Progenitor cell of endocrine pancreas (in vitro differentiated cells): ENCODE data around the gene NTRK2. TPM values are rescaled to one million over a fixed set of nuclear protein-coding genes. Genes with fewer than 3 reads are reported as not detected.

ENCODE experiments used
- DNase-seq: peaks from one replicate; pipeline ENCODE4 v3.0.0; 2021; ENCODE audit warnings: low spot score; ENCODE audit not compliant: unreplicated experiment
- H3K27ac Mint-ChIP-seq: 2 replicates; pipeline ENCODE4 v1.8.0; 2021; ENCODE audit warnings: mild to moderate bottlenecking, moderate library complexity, mixed read lengths
- H3K27me3 Mint-ChIP-seq: 2 replicates; pipeline ENCODE4 v1.8.0; 2021; ENCODE audit warnings: mixed read lengths
- H3K36me3 Mint-ChIP-seq: 2 replicates; pipeline ENCODE4 v1.8.0; 2022; ENCODE audit warnings: mixed read lengths; ENCODE audit not compliant: insufficient read depth
- H3K4me1 Mint-ChIP-seq: 2 replicates; pipeline ENCODE4 v1.8.0; 2021; ENCODE audit warnings: low read depth, mixed read lengths
- H3K4me3 Mint-ChIP-seq: 2 replicates; pipeline ENCODE4 v1.8.0; 2021; ENCODE audit warnings: low read depth, mild to moderate bottlenecking, moderate library complexity, mixed read lengths
- H3K9me3 Mint-ChIP-seq: 2 replicates; pipeline ENCODE4 v1.8.0; 2021; ENCODE audit warnings: low read depth, mixed read lengths
- total RNA-seq: library from RNA; stranded (reverse); gene quantifications from 2 replicates; pipeline ENCODE4 v1.2.1, GENCODE V29; 2021
- TF ChIP-seq, protein P1 (sequence below): fragments of 200-600 bp; sonication (generic); IDR thresholded peaks from one replicate; pipeline ENCODE4 v1.5.0; 2021; ENCODE audit warnings: antibody characterized with exemption, mild to moderate bottlenecking; ENCODE audit not compliant: unreplicated experiment

Gene NTRK2
- total RNA-seq, 1 donor from 2014 or later, result 4.7 TPM

DNA sequence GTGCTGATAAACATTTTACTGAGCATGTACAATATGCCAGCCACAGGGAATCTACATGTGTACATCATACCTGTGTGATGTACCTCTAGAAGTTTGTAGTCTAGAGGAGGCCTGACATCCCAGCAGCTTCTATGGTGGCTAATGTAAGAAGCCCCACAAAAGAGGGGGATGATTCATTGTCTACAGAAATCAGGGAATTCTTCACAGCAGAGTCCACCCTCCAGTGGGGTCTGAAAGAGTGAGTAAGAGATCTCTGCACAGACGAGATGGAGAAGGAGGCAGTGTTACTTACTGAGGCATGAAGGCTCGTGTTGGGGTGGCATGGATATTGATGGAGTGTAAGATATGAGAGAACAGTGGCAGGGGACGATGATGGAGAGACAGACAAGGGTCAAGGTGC is 103.0 kb downstream of the NTRK2 start:
- H3K4me1 Mint-ChIP-seq, result peaks cover 1% of the 10 kb centered on the region
- H3K4me3 Mint-ChIP-seq, result no peak overlapping the region

DNA sequence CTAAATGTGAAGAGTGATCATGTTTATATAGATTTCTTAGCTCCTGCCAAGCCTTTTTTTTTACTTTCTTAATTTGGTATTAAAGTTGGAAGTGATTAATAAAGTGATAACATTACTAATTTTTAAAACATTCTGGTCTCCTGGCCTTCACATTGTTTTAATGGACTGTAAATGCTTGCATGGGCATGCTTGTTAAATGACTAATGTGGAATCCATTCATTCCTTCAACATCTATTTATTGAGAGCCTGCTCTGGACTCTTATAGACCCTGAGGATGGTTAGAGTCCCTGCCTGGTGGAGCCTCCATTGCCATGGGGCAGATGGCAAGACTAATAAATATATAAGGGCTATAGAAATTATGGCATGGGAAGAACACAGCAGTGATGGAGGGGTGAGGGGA is 103.5 kb downstream of the NTRK2 start:
- Mint-ChIP-seq H3K27ac (no peak overlapping the region), H3K4me1 (peaks cover 1% of the 10 kb centered on the region), H3K4me3 (no peak overlapping the region), H3K9me3 (no peaks in the 10 kb centered on the region), H3K27me3 (no peaks in the 10 kb centered on the region), H3K36me3 (no peaks in the 10 kb centered on the region)
- DNase-seq, result no peak
- TF ChIP-seq, protein P1, sequence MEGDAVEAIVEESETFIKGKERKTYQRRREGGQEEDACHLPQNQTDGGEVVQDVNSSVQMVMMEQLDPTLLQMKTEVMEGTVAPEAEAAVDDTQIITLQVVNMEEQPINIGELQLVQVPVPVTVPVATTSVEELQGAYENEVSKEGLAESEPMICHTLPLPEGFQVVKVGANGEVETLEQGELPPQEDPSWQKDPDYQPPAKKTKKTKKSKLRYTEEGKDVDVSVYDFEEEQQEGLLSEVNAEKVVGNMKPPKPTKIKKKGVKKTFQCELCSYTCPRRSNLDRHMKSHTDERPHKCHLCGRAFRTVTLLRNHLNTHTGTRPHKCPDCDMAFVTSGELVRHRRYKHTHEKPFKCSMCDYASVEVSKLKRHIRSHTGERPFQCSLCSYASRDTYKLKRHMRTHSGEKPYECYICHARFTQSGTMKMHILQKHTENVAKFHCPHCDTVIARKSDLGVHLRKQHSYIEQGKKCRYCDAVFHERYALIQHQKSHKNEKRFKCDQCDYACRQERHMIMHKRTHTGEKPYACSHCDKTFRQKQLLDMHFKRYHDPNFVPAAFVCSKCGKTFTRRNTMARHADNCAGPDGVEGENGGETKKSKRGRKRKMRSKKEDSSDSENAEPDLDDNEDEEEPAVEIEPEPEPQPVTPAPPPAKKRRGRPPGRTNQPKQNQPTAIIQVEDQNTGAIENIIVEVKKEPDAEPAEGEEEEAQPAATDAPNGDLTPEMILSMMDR, result no peak

More for the DNA sequence above, 103.0 kb downstream of the NTRK2 start:
- H3K36me3 Mint-ChIP-seq, result no peaks in the 10 kb centered on the region
- H3K27me3 Mint-ChIP-seq, result no peaks in the 10 kb centered on the region
- TF ChIP-seq, protein P1, result no peak
- no peaks in the 10 kb centered on the region for H3K9me3 Mint-ChIP-seq
- no peak overlapping the region for H3K27ac Mint-ChIP-seq
- DNase-seq, result no peak

DNA sequence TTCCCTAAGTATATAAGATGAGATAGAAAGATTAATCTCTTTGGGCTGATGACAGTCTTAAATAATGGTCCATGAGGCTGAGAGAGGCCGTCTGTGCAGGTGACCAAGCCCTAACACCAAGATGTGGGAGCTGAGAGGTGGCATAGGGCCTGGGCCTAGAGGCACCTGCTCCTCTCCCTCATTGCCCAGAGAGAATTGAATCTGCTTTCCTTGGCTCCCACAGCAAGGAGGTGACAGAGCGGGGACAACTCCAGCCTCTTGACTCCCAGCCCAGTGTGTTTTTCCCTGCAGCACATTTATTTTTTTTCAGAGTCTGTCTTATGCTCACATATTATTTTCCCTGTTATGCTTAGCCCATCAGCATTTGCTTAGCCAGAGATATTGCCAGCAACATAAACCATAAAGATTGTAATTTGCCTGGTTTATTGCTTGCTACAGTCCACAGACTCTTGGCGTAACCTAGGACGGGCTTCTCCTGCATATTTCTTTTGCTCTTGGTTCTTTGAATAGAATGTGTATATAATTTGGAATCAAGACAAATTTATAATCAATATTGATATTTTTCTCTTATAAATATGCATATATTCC is 105.6 kb downstream of the NTRK2 start:
- TF ChIP-seq, protein P1, result no peak
- no peak overlapping the region for H3K27ac Mint-ChIP-seq
- peaks cover 1% of the 10 kb centered on the region for H3K4me1 Mint-ChIP-seq
- H3K4me3 Mint-ChIP-seq, result no peak overlapping the region
- DNase-seq, result no peak
- H3K36me3 Mint-ChIP-seq, result no peaks in the 10 kb centered on the region
- no peaks in the 10 kb centered on the region for H3K9me3 Mint-ChIP-seq
- no peaks in the 10 kb centered on the region for H3K27me3 Mint-ChIP-seq

DNA sequence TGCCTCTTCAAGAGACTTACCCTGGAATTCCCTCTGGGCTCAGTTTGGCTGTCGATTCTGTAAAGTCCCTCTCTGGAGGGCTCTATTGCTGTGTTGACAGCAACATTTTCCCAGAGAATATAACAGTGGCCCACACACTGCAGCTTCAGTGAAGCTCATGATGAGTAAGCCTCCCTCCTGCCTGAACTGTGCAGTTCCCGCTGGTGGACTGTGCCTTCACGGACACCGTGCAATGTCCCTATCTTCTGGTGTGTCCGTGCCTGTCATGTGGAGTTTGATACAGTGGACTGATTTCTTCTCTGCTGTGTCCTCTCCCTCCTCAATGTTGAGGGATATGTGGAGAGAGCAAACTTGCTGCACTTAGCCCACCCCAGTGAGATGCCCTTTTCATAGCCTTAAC is 109.0 kb downstream of the NTRK2 start:
- no peak overlapping the region for H3K4me3 Mint-ChIP-seq
- no peak overlapping the region for H3K27ac Mint-ChIP-seq
- H3K4me1 Mint-ChIP-seq, result peaks cover 3% of the 10 kb centered on the region
- no peaks in the 10 kb centered on the region for H3K36me3 Mint-ChIP-seq
- H3K9me3 Mint-ChIP-seq, result no peaks in the 10 kb centered on the region
- TF ChIP-seq, protein P1, result no peak
- peaks cover 4% of the 10 kb centered on the region for H3K27me3 Mint-ChIP-seq
- DNase-seq, result no peak

DNA sequence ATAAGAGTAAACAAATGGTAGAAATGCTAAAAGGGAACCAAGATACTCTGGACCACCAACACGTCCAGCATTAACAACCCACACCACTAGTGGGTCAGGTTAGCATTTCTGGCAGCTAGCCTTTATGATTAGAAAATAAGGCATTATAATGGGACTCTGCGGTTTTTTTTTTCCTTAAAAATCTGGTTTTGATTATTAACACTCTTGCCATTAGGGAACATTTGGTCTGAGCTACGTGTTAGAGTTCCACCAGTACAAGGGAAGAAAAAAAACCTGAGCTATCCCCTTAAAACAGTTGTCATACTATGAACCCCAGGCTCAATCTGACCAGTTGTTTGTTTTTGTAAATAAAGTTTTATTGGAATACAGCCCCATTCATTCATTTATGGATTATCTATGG is 110.4 kb downstream of the NTRK2 start:
- TF ChIP-seq, protein P1, result no peak
- no peak for DNase-seq
- Mint-ChIP-seq H3K36me3 (no peaks in the 10 kb centered on the region), H3K27ac (no peak overlapping the region), H3K9me3 (no peaks in the 10 kb centered on the region), H3K27me3 (peaks cover 7% of the 10 kb centered on the region), H3K4me1 (peaks cover 1% of the 10 kb centered on the region), H3K4me3 (no peak overlapping the region)
